Right renal cortex interstitium (tissue), 3 donors: ENCODE results near the gene KIAA0825. TPM values are rescaled to one million over a fixed set of nuclear protein-coding genes. Genes with fewer than 3 reads are reported as not detected.

Experiments used
- DNase-seq, 3 donors: peaks; one replicate each; pipeline ENCODE4 v3.0.0-alpha.2; 2013; ENCODE audit warnings: low read depth in 3 of 3, low spot score in 2 of 3
- polyA plus RNA-seq, 3 donors: library from polyadenylated mRNA; unstranded; fragments of 120-200 nt; gene quantifications; one replicate each; pipeline ENCODE4 v1.2.1, GENCODE V29; 2013; ENCODE audit not compliant: insufficient read length in 3 of 3

The KIAA0825 gene
- polyA plus RNA-seq, 3 donors = 4.0 to 4.3 (median 4.2) TPM

- DNase-seq = no peak
Measured at GRCh38 chr5:94316916-94317838, 301.2 kb downstream of the KIAA0825 start.

DNA sequence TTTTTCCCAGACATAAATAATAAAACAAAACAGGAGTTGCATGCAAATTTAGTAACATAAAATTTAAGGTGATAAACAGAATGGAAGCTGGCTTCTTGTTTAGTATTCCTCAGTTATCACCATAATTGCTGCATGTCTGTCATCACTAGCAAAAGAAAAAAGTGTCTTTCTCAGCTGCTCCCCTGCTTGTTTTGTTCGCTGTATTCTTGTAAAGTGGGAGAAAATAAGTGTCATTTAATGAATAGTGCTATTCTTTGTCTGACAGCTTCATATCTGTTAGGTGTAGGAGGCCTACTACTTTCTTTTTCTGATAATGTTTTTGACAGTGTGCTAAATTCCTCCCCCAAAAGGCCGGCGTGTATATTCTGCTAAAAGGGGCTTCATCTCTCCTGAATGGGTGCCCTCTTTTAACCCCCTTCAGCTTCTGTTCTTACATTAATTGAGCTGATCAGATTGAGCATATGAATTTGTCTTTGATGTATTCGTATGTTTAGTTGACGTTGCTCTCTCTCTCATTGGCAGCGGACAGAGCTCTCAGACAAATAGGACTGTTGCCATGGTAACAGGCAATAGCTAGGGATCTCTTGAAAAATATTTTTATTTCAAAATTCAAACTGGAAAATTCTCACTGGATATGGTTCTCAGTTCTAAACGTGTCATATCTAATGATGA, 303.8 kb downstream of the KIAA0825 start:
- no peak for DNase-seq

- no peak for DNase-seq
Measured at GRCh38 chr5:94313696-94314095, 304.7 kb downstream of the KIAA0825 start.

DNA sequence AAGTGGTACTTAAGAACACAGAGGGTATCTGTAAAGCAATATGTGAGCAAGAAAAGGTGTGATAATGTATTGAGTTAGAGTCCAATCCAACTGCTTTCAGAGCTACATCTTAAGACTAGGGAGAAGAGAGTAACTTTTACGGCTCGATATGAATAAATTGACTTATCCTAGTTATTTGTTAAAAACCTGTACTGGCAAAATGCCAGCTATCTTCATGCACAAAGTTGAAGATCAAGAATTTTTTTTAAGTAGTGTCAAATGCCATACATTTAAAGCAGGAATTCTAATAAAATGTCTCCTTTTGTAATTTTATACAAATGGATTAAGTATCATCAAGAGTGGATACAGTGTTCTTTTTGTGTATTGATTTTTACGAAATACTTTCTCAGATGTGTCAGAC, 305.2 kb downstream of the KIAA0825 start:
- no peak for DNase-seq

DNA sequence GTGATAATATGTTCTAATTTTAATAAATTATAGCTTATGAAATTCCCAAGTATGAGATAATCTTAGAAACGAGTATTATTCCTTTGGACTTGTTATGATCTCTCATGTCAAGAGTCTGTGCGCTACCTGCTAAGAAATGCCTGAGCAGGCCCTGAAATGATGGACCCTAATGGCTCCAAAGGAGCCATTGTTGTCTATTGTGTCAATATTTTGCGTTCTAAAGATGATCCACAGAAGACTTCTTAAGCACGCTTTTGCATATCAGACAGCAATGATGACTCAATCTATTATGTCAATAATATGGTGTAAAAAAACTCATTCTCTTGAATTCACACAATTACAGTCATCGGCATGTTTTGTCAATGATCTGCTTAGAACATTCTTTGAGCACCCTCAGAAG, 306.1 kb downstream of the KIAA0825 start:
- DNase-seq = no peak

GRCh38 chr5:94310833-94311232, 307.6 kb downstream of the KIAA0825 start:
- no peak for DNase-seq

GRCh38 chr5:94309141-94309540, 309.3 kb downstream of the KIAA0825 start:
- no peak for DNase-seq

DNA sequence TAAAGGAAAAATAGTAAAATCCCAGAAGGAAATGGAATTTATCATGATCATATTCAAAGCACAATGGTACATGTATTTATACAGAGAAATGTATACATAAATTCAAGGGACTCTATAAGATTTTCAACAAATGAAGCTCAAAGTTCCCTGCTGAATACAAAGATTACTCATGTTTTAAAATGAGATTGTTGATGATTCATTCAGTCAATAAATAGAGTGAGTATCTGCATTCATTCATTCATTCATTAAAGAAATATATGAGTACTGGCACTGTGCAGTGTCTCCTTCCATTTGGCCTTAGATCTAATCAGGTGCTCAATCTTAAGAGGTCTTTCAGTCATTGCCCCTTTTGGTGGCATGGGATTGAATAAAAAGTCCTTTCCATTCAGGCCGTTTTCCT, 310.0 kb downstream of the KIAA0825 start:
- no peak for DNase-seq

- DNase-seq = no peak
Measured at GRCh38 chr5:94304146-94304545, 314.3 kb downstream of the KIAA0825 start.

DNA sequence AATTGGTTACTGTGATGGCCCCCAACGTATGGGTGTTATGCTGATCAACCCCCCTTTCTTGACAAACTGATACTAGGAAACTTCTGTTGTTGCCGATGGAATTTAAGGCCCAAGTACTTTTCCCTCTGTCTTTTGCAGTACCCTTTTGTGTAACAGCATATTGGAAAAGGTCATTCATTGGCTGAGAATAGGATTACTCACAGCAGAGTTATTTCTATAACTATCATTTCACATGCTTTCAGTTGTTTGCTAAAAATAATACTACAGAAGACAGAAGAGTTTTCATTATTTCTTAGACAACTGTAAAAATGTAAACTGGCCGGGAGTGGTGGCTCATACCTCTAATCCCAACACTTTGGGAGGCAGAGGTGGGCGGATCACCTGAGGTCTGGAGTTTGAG, 329.5 kb downstream of the KIAA0825 start:
- no peak for DNase-seq

- DNase-seq = no peak
Measured at GRCh38 chr5:94285984-94286383, 332.4 kb downstream of the KIAA0825 start.

- no peak for DNase-seq
Measured at GRCh38 chr5:94283093-94283492, 335.3 kb downstream of the KIAA0825 start.

DNA sequence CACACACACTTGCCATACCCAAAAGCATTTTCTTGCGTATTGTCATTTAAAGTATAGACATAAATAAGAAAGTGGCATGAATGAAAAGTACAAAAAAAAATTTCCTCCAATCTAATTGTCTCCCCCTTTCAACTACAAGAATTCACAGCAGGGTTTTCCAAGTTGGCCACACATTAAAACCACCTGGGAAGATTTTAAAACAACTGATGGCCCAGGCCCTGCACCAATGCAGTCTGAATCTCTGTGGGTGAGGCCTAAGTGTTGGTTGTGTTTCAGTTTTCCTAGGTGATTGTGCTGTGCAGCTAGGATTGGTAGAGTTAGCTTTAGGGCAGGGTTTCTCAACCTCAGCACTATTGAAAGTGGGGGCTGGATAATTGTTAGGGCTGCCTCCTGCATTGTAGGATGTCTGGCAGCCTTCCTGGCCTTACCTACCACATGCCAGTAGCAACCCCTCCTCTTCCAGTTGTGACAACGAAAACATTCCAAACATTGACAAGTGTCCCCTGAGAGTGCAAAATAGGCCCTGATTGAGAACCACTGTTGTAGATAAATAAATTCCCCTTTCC, 337.1 kb downstream of the KIAA0825 start:
- DNase-seq = no peak

DNA sequence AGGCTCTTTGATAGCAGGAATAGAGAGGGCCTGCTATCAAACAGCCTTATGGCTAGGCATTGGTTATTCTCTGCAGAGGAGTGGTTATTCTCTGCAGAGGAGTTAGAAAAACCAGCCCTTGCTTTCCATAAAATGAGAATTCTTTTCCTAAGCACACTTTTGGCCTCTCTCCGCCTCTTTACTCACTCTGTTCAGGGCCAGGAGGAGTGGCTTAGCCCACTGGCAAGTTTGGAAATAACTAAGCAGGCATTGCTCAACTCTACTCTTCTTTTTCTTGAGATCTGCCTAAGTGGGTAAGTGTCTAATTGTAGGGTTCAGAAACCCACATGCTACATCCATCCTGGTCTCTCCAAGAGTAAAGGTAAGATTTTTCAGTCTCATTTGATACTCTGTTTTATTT, 341.7 kb downstream of the KIAA0825 start:
- no peak for DNase-seq

- no peak for DNase-seq
Measured at GRCh38 chr5:94276048-94276447, 342.4 kb downstream of the KIAA0825 start.

DNA sequence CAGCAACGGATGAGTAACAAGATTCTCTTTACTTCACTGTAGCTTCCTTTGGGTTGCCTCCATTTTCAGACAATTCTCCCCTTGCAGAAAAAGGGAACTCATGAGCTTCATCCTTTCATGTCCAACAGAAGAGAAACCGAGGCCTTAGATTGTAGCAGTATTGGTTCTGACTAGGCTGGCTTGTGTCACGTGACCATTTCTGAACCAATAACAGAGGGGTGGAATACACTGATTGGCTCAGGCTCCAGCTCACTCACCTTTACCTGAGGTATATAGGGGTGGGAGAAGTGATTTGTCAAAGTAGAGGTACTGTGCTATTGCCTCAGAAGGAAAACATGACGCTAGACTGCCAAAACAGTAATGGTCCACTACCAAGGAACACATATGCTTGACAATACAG, 343.7 kb downstream of the KIAA0825 start:
- no peak for DNase-seq

DNA sequence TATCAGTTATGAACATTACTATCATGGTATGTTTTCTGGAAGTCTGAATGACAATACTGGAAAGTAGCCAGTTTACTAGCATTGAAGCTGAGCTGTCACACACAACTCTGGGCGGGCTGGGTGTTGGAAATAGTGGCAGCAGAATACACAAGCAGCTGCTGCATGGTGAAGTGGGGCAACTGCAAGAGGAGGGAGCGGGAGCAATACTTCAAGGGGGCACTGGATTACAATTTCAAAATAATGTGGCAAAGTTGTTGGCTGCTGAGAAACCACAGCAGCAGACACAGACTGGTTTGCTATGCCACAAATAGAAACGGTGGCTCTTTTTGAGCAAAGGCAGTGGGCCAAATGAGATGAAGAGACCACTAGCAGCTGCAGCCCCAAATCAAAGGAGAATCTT, 350.2 kb downstream of the KIAA0825 start:
- DNase-seq = no peak

- DNase-seq = no peak
Measured at GRCh38 chr5:94267350-94267899, 351.0 kb downstream of the KIAA0825 start.

GRCh38 chr5:94266170-94266569, 352.2 kb downstream of the KIAA0825 start:
- DNase-seq = no peak

- DNase-seq = no peak
Measured at GRCh38 chr5:94263068-94263467, 355.3 kb downstream of the KIAA0825 start.

- DNase-seq = no peak
Measured at GRCh38 chr5:94260096-94260495, 358.3 kb downstream of the KIAA0825 start.
